GM12872 (cell line): ENCODE measurements around the gene NWD2.

Experiments
- CTCF ChIP-seq: IDR thresholded peaks from 3 replicates; pipeline ENCODE4 v1.5.1; 2011; ENCODE audit warnings: low read depth, mild to moderate bottlenecking, low read length, moderate library complexity; ENCODE audit not compliant: insufficient read depth

NWD2 gene

DNA sequence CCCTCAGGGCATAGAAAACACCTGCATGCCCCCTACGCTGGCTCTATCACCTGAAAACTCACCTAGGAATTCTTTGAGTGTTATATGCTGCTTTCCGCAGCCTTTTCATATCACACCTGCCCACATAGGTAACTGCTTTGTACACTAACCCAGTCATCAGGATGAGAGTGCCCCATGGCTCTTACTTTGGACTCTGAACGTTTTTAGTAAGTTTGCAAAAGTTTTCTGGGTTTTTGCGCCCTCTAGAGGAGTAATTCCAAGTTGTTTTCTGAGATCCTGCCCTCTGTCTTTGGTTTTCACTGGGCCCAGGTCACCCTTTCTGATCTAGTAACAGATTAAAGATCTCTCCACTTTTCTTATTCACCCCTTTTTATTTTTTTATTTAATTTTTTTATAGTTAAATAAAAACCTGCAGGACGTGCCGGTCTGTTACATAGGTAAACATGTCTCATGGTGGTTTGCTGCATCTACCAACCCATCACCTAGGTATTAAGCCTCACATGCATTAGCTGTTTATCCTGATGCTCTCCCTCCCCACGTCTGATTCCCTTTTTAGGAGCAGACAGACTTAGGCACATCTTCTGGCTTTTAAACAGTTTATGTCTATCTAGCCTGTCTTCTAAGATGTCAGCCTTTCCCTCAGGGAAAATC lies 139.2 kb downstream of the NWD2 start:
- peak; percentile 72 for TF ChIP-seq CTCF

- no peak for TF ChIP-seq CTCF
These were observed 140.9 kb downstream of the NWD2 start for GRCh38 chr4:37385424-37385823.

DNA sequence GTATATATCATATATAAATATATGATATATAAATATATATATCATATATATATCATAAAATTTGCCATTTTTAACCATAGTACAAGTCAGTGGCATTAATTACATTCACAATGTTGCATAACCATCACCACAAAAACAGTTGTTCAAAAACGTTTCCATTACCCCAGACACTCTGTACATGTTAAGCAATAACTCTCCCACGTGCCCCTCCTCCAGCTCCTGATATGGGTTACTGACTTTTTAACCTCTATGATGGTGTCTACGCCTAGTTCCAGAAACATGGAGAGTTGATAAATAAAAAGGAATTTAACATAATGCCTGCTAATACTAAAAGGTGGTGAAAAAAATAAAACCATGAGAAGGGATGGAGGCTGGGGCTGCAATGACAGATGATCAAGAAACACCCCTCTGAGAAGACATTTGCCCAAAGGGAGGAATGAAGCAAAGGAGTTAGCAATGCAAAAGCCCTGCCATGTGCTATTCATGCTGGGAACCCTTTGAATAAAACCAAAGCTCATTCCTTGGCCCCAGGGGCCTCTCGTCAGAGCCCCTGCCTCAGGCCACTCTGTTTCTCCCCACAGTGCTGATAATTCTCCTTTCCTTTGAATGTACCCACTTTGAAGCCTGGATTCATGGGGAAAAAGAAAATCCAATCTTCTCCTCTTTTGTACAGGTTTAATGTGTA lies 144.3 kb downstream of the NWD2 start:
- TF ChIP-seq CTCF = no peak

GRCh38 chr4:37389366-37389765 lies 144.8 kb downstream of the NWD2 start:
- TF ChIP-seq CTCF = no peak

DNA sequence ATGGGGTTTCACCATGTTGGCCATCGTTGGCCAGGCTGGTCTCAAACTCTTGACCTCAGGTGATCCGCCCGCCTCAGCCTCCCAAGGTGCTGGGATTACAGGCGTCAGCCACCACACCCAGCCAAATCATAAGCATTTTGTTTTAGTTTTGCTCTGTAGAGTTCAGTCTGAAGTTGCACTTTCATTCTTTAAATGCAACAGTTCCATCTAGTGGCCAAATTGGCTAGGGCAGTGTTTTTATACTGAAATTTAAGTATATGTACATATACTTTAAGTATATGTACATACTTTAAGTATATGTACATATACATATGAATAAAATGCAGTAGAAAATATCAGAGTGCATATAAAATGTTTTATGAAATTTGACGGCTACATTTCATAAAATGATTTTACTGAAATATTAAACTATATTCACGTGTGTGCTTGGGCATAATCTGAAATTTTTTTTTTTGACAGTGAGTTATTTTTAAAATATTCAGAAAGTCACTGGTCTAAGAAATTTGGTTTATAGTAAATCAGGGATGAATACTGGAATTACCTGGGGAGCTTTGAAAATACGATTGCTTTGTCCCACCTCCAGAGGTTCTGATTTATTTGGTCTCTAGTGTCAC lies 145.5 kb downstream of the NWD2 start:
- peak; percentile 52; the same call in 2 of the 3 replicates for TF ChIP-seq CTCF

GRCh38 chr4:37392521-37393255 lies 148.1 kb downstream of the NWD2 start:
- no peak for TF ChIP-seq CTCF

GRCh38 chr4:37393321-37393720 lies 148.8 kb downstream of the NWD2 start:
- no peak for TF ChIP-seq CTCF
